Measurements from ENCODE around the gene ZNHIT2. TPM values are rescaled to one million over a fixed set of nuclear protein-coding genes. Genes with fewer than 3 reads are reported as not detected.

ZNHIT2 gene
- total and polyA plus RNA-seq, 2 experiments from 2014 or later = 31.8 to 32.8 TPM

DNA sequence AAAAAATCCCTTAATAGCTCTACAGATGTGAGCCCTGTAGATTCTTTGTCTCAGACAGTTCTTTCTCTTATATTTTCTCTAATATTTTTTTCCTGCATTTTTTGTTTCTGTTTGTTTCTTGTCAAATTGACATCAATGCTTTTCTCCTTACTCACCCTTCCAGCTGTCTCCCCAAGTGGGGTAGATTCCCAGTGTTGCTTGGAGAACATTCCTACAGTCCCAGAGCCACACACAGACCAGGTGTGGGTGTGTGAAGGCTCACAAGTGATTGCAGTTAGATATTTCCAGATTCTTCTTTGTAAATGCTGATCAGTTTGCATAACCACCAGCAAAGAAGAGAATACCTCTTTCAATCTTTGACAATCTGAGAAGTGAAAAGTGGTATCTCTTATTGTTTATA is 14.0 kb downstream of the ZNHIT2 start:
- Histone ChIP-seq H3K27me3 (no peaks in the 10 kb centered on the region), H3K4me3 (no peak overlapping the region), H3K4me1 (ENCODE audit: low read depth) (no peaks in the 10 kb centered on the region), H3K9me3 (ENCODE audit: low read depth) (no peaks in the 10 kb centered on the region), H3K27ac (no peak overlapping the region), H3K36me3 (peaks cover 2% of the 10 kb centered on the region)
- TF ChIP-seq, protein P1, sequence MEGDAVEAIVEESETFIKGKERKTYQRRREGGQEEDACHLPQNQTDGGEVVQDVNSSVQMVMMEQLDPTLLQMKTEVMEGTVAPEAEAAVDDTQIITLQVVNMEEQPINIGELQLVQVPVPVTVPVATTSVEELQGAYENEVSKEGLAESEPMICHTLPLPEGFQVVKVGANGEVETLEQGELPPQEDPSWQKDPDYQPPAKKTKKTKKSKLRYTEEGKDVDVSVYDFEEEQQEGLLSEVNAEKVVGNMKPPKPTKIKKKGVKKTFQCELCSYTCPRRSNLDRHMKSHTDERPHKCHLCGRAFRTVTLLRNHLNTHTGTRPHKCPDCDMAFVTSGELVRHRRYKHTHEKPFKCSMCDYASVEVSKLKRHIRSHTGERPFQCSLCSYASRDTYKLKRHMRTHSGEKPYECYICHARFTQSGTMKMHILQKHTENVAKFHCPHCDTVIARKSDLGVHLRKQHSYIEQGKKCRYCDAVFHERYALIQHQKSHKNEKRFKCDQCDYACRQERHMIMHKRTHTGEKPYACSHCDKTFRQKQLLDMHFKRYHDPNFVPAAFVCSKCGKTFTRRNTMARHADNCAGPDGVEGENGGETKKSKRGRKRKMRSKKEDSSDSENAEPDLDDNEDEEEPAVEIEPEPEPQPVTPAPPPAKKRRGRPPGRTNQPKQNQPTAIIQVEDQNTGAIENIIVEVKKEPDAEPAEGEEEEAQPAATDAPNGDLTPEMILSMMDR (IDR thresholded peaks at IDR 0.05; ENCODE audit: low read depth, low read length) = no peak
- no peak for DNase-seq (ENCODE audit: low read depth in 1 of 2, low spot score in 1 of 2)

DNA sequence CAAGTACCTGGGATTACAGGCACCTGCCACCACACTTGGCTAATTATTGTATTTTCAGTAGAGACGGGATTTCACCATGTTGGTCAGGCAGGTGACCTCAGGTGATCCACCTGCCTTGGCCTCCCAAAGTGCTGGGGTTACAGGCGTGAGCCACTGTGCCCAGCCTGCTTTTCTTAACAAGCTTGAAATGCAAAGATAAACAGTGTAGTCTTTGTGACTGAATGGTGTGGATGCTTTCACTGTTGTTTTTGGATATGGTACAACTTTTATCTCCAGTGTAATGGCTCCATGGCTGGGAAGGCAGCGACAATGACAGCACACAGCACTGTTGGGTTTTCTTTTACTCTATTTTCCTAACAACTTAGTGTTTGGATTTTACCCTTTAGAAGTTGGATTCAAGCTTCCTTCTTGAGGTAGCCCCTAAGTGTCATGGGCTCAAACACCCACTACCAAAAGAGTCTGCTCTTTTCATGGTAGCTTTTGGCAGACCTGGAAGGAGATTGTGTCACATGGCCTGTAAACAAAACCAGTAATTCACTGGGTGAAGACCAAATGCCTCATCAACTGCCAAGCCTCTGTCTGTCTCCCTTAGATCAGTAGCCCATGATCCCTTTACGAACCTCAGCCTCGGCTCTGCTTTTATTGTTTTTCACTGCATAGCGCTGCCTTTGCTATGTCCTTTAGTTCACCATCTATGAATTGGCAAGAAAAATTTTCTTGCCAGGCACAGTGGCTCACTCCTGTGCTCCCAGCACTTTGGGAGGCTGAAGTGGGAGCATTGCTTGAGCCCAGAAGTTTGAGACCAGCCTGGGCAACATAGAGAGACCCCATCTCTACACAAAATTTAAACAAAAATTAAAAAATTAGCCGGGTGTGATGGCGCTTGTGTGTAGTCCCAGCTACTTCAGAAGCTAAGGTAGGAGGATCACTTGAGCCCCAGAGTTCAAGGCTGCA is 15.1 kb downstream of the ZNHIT2 start:
- Histone ChIP-seq H3K27me3 (no peaks in the 10 kb centered on the region), H3K4me1 (ENCODE audit: low read depth) (no peaks in the 10 kb centered on the region), H3K4me3 (no peak overlapping the region), H3K36me3 (peaks cover 4% of the 10 kb centered on the region), H3K9me3 (ENCODE audit: low read depth) (no peaks in the 10 kb centered on the region), H3K27ac (no peak overlapping the region)
- TF ChIP-seq, protein P1 (IDR thresholded peaks at IDR 0.05; ENCODE audit: low read depth, low read length) = no peak
- peak in 1 of 2 donors; percentile 39 for DNase-seq (ENCODE audit: low read depth in 1 of 2, low spot score in 1 of 2)

DNA sequence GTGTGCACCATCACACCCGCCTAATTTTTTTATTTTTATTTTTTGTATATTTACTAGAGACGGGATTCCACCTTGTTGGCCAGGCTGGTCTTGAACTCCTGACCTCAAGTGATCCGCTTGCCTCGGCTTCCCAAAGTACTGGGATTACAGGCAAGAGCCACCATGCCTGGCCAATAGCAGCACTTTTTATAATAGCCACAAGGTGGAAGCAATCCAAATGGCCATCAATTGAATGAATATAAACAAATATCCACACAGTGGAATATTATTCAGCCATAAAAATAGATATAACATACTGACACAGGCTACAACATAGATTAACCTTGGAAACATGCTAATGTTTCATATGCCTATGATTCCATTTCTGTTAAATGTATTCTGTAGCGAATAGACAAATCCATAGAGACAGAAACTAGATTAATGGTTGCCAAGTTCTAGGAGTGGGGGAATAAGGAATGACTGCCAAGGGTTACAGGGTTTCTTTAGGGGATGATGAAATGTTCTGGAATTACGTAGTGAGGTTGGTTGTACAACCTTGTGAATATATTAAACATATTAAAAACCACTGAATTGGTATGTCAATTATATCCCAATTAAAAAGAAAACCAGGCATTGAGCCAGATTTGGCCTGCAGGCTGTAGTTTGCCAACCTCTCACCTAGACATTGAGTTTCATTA is 16.7 kb downstream of the ZNHIT2 start:
- Histone ChIP-seq H3K27me3 (no peaks in the 10 kb centered on the region), H3K4me3 (no peak overlapping the region), H3K27ac (no peak overlapping the region), H3K36me3 (peaks cover 4% of the 10 kb centered on the region), H3K4me1 (ENCODE audit: low read depth) (peaks cover 5% of the 10 kb centered on the region), H3K9me3 (ENCODE audit: low read depth) (no peaks in the 10 kb centered on the region)
- peak in 1 of 2 donors; percentile 80 for DNase-seq (ENCODE audit: low read depth in 1 of 2, low spot score in 1 of 2)
- TF ChIP-seq, protein P1 (IDR thresholded peaks at IDR 0.05; ENCODE audit: low read depth, low read length) = peak; percentile 16

DNA sequence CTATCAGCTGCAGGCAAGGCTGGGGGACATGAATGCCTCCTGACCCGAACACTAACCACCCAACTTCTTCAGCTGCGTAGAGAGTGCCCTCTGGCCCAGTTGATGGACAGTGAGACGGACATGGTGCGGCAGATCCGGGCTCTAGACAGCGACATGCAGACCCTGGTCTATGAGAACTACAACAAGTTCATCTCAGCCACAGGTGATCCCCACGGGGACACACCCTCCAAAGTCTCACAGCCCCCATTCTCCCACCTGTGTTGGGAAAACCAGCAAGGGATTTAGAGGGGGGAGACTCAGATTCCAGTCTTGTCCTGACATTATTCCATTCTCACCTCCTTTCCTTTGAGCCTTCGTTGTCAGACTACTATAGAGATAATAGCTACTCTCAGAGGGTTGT is 20.6 kb downstream of the ZNHIT2 start:
- Histone ChIP-seq H3K36me3 (peaks cover 4% of the 10 kb centered on the region), H3K27ac (peak overlapping the region; percentile 90), H3K4me1 (ENCODE audit: low read depth) (peaks cover 5% of the 10 kb centered on the region), H3K9me3 (ENCODE audit: low read depth) (no peaks in the 10 kb centered on the region), H3K27me3 (no peaks in the 10 kb centered on the region), H3K4me3 (peak overlapping the region; percentile 91)
- no peak for DNase-seq (ENCODE audit: low read depth in 1 of 2, low spot score in 1 of 2)
- TF ChIP-seq, protein P1 (IDR thresholded peaks at IDR 0.05; ENCODE audit: low read depth, low read length) = no peak

DNA sequence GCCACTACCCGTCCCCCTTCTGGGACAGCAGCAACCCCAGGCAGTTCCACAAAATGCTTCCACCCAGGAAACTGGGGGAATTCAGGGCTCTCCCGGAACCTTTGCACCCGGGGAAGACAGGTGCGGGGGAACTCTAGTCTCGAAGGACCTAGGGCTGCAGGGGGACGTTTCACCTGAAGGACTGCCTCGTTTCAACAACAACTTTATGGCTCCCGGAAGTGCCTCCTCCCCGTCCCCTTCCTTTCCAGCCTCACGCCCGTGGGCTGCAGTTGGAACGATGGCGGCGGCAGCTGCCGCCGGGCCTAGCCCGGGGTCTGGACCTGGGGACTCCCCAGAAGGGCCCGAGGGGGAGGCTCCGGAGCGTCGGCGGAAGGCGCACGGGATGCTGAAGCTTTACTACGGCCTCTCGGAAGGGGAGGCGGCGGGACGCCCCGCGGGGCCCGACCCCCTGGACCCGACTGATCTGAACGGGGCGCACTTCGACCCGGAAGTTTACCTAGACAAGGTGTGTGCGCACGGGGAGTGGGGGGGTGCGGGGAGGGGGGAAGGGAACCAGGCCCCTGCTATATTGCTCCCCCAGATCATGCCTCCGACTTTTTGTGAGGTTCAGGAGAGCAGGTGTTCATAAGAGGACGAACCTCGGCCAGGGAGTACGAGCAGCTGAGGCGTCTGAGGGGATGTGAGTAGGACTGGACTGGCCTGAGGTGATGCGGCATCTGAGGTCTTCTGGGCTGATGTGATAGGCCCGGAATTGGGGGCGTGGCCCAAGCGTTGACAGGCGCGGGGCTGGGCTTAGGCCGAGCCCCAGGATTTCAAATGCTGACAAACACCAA is 21.3 kb downstream of the ZNHIT2 start, which contains the start of gene VPS51:
VPS51 (plus strand) TSS at position 241 of the 833 bp plus-strand sequence; CDS start at position 278, 37 bp downstream.
- TF ChIP-seq, protein P1 (IDR thresholded peaks at IDR 0.05; ENCODE audit: low read depth, low read length) = no peak
- peak within 1 kb of the TSS; percentile 90 for H3K27ac ChIP-seq
- peak; percentile 95 for DNase-seq (ENCODE audit: low read depth in 1 of 2, low spot score in 1 of 2)
- H3K36me3 ChIP-seq = peaks cover 4% of the 10 kb centered on the region
- H3K27me3 ChIP-seq = no peaks in the 10 kb centered on the region
- peak within 1 kb of the TSS; percentile 91 for H3K4me3 ChIP-seq
- peaks cover 5% of the 10 kb centered on the region for H3K4me1 ChIP-seq (ENCODE audit: low read depth)
- H3K9me3 ChIP-seq (ENCODE audit: low read depth) = no peaks in the 10 kb centered on the region
